ENCODE results near the gene GHR.
A peak's percentile ranks its signal among the peaks of the same experiment; 100 is the strongest.

Gene GHR

GRCh38 chr5:42526179-42526578 lies 102.9 kb downstream of the GHR start:
- in situ Hi-C loops (cut with HindIII; ENCODE audit: low pct_ligation_motif_present, low sequenced_read_pairs), result no loop called here
- Histone ChIP-seq H3K4me3 (ENCODE audit: low read depth, low read length) (no peak overlapping the region), H3K36me3 (replicated peaks) (no peaks in the 10 kb centered on the region), H3K27me3 (replicated peaks) (no peaks in the 10 kb centered on the region), H3K27ac (no peak overlapping the region)
- no peak for DNase-seq
- no peak for TF ChIP-seq CTCF (IDR thresholded peaks at IDR 0.05; ENCODE audit: low read depth, low read length, missing control alignments)

- no peak for TF ChIP-seq CTCF (IDR thresholded peaks at IDR 0.05; ENCODE audit: low read depth, low read length, missing control alignments)
- in situ Hi-C loops (cut with HindIII; ENCODE audit: low pct_ligation_motif_present, low sequenced_read_pairs), result no loop called here
- Histone ChIP-seq H3K36me3 (replicated peaks) (no peaks in the 10 kb centered on the region), H3K27me3 (replicated peaks) (no peaks in the 10 kb centered on the region), H3K4me3 (ENCODE audit: low read depth, low read length) (no peak overlapping the region), H3K27ac (no peak overlapping the region)
- DNase-seq, result no peak
Observed at GRCh38 chr5:42531611-42532010, 108.4 kb downstream of the GHR start.

- H3K36me3 ChIP-seq (replicated peaks), result no peaks in the 10 kb centered on the region
- in situ Hi-C loops (cut with HindIII; ENCODE audit: low pct_ligation_motif_present, low sequenced_read_pairs), result no loop called here
- H3K27ac ChIP-seq, result no peak overlapping the region
- no peak for DNase-seq
- no peak overlapping the region for H3K4me3 ChIP-seq (ENCODE audit: low read depth, low read length)
- no peak for TF ChIP-seq CTCF (IDR thresholded peaks at IDR 0.05; ENCODE audit: low read depth, low read length, missing control alignments)
- H3K27me3 ChIP-seq (replicated peaks), result no peaks in the 10 kb centered on the region
Observed at GRCh38 chr5:42542106-42542505, 118.9 kb downstream of the GHR start.

GRCh38 chr5:42543774-42544173 lies 120.5 kb downstream of the GHR start:
- H3K27ac ChIP-seq, result no peak overlapping the region
- no peaks in the 10 kb centered on the region for H3K27me3 ChIP-seq (replicated peaks)
- no peak overlapping the region for H3K4me3 ChIP-seq (ENCODE audit: low read depth, low read length)
- in situ Hi-C loops (cut with HindIII; ENCODE audit: low pct_ligation_motif_present, low sequenced_read_pairs), result no loop called here
- TF ChIP-seq CTCF (IDR thresholded peaks at IDR 0.05; ENCODE audit: low read depth, low read length, missing control alignments), result no peak
- DNase-seq, result no peak
- H3K36me3 ChIP-seq (replicated peaks), result no peaks in the 10 kb centered on the region

GRCh38 chr5:42545038-42545437 lies 121.8 kb downstream of the GHR start:
- H3K36me3 ChIP-seq (replicated peaks), result no peaks in the 10 kb centered on the region
- no peaks in the 10 kb centered on the region for H3K27me3 ChIP-seq (replicated peaks)
- H3K27ac ChIP-seq, result no peak overlapping the region
- TF ChIP-seq CTCF (IDR thresholded peaks at IDR 0.05; ENCODE audit: low read depth, low read length, missing control alignments), result no peak
- no peak overlapping the region for H3K4me3 ChIP-seq (ENCODE audit: low read depth, low read length)
- in situ Hi-C loops (cut with HindIII; ENCODE audit: low pct_ligation_motif_present, low sequenced_read_pairs), result no loop called here
- no peak for DNase-seq

GRCh38 chr5:42547141-42547540 lies 123.9 kb downstream of the GHR start:
- DNase-seq, result peak; percentile 18
- Histone ChIP-seq H3K4me3 (ENCODE audit: low read depth, low read length) (no peak overlapping the region), H3K27ac (no peak overlapping the region), H3K27me3 (replicated peaks) (no peaks in the 10 kb centered on the region), H3K36me3 (replicated peaks) (no peaks in the 10 kb centered on the region)
- in situ Hi-C loops (cut with HindIII; ENCODE audit: low pct_ligation_motif_present, low sequenced_read_pairs), result no loop called here
- no peak for TF ChIP-seq CTCF (IDR thresholded peaks at IDR 0.05; ENCODE audit: low read depth, low read length, missing control alignments)
